GM19193 (cell line): Measurements from ENCODE around the gene APOL1.

Experiments
- POLR2A ChIP-seq: IDR thresholded peaks from 4 replicates; pipeline ENCODE4 v1.6.1; 2011; ENCODE audit not compliant: insufficient read depth, insufficient read length; ENCODE audit errors: extremely low read depth

Gene APOL1

DNA sequence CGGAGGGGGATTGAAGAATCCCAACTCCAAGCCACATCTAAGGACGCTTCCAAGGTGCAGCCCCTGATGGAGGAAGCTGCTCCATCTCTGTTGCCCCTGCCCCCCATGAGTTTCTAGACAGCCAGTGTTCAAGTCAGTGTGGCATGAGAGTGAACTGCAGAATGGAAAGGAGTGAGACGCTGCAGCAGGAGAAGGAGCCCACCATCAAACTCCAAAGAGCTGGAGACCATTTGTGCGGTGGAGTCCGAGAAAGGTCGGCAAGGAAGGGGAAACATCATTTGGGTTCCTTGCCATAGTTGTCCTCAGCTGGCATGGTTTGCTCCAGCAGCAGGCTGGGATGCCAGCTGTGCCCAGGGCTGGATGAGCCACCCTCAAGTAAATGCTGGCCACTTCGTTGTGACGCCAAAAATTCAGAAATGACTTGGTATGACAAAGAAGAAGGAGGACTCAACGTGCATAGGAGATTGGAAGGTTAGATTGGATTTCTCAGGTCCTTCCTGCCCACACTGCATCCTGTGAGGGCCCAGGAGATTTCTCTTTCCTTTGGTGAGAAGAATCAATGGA lies 30.0 kb upstream of the APOL1 start:
- no peak for TF ChIP-seq POLR2A

DNA sequence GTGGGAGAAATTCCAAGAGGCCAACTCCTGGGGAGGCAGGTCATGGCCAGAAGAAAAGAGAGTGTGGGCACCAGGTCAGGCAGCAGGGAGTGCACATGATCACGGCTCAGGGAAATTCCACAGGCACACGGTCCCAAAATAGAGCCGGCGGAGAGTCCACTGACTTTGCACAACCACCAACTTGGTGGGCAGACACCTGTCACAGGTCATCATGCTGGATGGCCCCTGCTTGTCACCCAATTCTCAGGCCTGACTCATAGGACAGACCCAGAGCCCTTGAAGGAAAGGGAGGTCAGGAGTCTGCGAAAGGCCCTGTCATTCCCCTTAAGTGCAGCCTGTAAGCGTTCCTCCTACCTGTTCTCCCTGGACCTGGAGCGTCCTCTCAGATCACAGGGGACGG lies 29.4 kb upstream of the APOL1 start:
- TF ChIP-seq POLR2A, result no peak

DNA sequence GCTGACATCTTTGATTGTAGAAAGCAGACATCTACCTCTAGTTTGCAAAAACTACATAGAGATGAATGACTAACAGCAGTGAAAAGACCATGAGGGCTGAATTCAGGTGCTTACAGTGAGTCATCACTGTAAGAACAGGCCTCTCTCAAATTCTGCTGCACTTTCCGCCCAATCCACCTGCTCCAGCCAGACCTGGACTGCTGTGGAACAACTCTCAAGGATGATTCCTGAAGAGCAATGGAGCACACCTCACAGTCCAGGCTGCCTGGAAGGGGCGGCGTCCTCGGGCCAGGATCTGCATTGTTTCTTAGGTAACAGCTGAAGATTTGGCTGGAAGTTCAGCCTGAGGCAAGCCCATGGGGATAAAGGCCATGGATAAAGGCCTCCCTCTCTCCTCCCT lies 28.7 kb upstream of the APOL1 start:
- no peak for TF ChIP-seq POLR2A

DNA sequence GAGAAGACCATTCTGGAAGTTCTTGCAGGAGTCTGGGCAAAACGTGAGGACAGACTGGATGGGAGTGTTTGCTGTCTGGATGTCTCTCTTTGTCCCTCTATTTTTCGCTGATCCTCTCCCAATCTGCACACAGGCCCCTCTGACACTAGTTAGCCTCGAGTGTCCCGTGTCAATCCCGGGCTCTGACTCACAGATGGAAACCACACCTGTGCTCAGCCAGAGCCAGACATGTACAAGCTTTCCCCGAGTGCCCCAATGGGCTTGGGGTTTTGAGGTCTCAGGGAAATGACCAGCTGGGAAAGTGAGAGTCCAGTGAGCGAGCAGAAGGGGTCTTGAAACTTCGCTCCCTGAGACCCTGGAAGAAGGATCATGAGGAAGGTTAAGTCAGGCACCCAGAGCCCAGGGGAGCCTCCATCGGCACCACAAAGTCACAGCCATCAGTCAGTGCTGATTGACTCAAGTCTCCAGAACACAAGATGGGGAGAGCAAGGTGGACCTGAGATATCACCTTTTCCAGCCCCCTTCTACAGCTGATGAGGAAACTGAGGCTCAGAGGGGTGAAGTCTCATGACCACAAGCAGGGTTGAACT lies 27.5 kb upstream of the APOL1 start:
- no peak for TF ChIP-seq POLR2A

DNA sequence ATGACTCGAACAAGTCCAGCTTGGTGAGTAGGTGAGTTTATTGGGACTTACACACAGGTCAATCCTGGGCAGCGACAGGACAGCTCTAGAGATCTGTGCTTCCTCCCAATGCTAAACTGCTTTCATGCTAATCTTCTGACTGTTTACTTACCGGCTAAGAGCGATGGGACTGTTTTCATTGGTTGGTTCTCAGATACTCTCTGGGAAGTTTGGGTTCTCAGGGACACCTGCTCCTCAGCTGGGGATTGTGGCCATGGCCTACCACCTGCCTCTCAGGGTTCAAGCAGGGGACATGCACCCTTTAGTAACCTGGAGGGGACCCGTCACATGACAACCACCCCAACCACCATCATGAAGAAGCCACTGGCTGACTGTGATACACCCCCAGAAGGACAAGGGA lies 26.7 kb upstream of the APOL1 start:
- TF ChIP-seq POLR2A, result no peak

DNA sequence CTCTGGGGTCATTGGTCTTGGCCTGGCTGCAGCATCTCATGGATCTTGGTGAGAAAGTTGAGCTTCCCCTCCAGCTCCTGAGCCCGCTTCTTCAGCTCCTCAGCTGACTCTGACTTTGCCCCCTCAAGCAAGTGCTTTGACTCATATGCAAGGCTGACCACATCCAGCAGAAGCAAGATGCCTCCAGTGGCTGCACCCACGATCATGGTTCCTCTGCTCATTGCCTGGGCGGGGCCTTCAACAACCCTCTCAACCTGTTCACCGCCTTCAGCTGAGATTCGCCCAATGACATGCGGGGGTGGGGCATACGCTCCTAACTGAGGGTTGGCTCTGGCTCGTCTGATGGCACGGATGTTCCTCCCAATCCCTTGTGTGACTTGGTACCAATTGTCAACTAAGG lies 25.5 kb upstream of the APOL1 start:
- TF ChIP-seq POLR2A, result no peak

DNA sequence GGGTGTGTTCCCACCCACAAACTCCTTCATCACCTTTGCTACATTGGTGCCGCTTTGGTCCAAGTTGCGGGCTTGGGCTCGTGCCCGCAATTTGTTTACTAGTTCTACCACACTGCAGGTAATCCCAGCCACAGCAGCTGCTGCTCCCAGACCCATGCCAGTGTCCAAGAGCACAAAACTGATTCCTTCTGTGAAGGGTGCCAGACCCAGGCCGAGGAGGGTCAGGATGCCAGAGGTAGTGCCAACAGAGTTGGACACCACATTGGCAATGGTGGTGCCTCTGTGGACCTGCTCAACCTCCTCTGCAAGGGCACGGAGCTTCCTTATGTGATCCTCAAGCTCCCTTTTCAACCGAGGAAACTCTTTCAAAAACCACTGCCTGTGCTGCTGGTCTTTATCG lies 25.1 kb upstream of the APOL1 start:
- TF ChIP-seq POLR2A, result no peak

DNA sequence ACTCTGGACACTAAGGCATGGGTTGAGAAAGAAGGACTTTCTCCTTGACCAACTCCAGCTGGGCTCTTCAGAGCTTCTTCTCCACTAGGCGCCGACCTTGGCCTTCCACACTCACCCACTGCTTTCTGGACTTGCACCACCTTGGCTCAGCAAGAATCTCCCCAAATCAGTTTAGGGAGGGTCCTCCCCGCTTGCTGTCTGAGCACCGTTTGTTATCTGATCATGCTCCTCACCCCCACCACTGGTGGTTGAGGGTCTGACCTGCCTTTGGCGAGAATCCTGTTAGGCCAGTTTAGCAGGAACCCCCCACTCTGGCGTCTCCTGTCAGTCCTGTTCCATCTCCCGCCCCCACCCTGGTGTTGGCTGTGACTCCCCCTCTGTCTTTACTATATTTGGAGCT lies 24.0 kb upstream of the APOL1 start:
- no peak for TF ChIP-seq POLR2A

DNA sequence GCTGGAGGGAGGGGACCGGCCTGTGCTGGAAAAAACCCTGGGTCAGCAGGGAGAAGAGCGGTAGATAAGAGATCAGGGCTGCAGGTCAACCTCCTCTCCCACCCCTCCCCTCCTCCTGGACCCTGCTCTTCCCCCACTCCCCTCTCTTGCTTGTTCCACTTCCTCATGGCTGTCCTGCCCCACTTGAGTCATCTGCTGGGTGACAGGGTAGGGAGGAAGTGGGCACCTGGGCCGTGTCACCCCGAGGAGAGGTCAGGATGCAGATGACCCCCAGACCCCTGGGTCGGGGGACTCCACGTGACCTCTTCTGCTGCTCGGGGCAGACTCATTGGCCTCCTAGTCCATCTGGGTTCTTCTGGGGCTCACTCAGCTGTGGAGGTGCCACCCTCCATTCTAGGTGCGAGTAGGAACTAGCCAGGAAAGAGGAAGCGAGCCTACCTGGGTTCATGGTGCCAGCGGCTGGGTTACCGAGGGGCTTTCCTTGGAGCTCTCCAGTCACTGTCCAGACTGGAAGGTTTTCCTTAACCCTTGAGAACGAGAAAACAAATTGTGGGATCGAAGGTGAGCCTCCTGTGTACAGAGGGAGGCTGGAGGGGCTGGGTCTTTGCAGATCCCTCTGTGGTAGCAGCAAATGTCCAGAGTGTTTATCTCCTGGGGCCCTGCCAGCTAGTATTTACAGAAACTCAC lies 20.1 kb upstream of the APOL1 start:
- TF ChIP-seq POLR2A, result no peak

DNA sequence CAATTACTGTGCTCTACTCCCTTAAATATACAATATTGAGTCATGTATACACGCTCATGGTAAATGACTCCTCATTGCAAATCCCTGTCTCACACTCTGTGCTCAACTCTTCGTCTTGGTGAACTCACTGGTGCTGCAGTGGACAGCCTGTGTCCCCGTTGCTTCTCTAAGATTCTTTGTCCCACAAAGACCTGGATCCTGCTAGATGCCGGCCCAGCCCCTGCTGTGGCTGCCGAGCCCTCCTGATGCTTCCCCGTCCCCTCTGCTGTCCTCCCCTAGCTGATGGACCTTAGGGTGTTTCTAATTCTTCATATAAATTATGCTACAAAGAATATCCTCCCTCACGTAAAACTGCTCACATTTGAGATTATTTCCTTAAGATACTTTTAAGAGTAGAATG lies 19.1 kb upstream of the APOL1 start:
- no peak for TF ChIP-seq POLR2A

DNA sequence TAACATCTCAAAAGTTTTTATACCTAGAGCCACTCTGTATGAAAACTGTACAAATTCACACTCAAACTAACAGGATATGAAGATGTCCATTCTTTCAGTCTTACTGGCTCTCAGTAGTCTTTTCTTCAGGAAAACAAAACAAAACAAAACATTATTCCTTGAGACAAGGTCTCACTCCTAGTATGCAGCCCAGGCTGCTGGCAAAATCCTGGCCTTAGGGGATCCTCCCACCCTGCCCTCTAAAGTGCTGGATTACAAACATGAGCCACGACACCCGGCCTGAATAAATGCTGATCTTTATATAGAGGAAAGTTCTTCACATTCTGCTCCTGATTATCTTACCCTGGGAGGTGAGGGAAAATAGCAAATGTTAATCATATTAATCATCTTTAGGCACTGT lies 18.7 kb upstream of the APOL1 start:
- no peak for TF ChIP-seq POLR2A

DNA sequence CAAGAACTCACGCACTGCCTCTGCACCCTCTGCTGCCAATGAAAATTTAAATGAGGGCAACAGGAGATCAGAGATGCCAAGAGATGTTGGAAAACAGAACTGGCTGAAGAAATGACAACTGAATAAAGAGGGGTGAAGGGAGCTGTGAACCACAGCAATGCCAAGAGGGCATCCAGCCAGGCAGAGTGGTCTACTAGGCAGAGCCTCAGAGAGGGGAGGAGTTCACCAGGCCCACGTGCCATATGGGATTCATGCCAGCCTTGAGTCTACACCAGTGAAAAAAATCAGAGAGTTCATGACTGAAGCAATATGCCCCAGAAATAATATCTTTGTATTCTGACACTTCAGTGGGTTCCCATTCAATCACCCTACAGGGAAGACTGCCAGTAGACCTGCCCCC lies 18.0 kb upstream of the APOL1 start:
- TF ChIP-seq POLR2A, result no peak

DNA sequence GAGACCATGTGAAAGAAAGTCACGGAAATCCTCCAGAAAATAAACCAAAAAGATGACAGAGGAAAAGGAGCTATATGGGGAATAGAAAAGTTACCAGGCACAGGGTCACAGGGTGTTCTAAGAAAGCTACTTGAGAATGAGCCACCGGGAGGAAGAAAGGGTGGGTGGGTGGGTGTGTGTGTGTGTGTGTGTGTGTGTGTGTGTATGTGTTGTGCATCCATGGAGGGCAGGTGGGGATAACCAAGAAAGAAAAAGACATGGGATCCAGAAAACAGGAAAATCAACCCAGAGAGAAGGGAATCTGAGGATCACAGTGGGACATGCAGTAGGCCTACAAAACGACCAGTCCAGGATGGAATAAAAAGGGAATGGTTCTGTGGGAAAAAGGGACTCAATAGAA lies 17.3 kb upstream of the APOL1 start:
- TF ChIP-seq POLR2A, result no peak

DNA sequence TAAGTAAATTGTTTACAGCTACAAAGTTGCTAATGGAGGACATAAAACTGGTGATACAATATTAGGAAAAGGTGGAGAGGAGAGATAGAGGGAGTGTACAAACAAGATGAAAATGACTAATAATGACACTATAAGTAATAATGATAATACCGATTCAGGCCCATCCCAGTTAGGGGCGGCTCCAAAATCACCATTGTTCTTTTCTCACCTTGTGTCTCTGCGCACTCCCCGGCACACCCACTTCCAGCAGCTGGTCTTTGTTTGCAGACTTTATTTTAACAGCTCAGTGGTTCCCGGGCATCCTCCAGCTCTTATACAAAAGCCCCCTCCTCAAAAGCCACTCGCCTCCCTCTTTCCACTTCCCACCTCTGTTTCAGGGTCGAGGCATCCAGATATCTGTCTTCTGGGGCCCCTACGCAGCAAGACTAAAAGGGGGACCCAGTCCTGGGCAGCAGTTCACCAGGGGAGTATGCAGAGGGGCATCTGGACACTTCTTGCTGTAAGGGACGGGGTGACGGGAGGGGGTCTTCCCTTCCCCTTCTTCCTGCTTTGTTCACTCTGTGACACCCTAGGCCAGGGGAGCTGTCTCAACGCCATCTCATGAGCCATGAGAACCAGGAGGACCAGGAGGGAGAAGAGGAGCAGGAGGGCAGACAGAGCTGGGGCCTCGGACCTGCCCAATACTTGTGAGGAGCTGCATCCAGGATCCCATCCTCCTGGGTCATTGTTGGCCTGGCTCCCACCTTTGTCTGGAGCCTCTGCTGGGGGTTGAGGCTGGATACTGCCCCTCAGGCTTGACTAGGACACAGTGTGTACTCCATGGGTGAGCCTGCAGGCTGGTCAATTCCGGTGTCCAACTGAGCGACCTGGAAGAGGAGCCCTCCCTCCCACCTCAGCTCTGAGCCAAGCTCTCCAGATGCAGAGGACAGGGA lies 16.3 kb upstream of the APOL1 start:
- TF ChIP-seq POLR2A, result no peak
